Mucosa of stomach (tissue), 1 donor: ENCODE data around the gene TTN.

Experiments used
- H3K27me3 ChIP-seq: one replicate; pipeline ENCODE4 v1.7.0; 2013; ENCODE audit warnings: mild to moderate bottlenecking, low read length; ENCODE audit not compliant: control insufficient read depth, insufficient read depth
- H3K36me3 ChIP-seq: one replicate; pipeline ENCODE4 v1.7.0; 2013; ENCODE audit warnings: low read length; ENCODE audit not compliant: control insufficient read depth, insufficient read depth
- H3K4me1 ChIP-seq: one replicate; pipeline ENCODE4 v1.7.0; 2013; ENCODE audit warnings: mild to moderate bottlenecking, low read length; ENCODE audit not compliant: control insufficient read depth, insufficient read depth
- H3K4me3 ChIP-seq: one replicate; pipeline ENCODE4 v1.7.0; 2013; ENCODE audit warnings: low read length
- H3K9ac ChIP-seq: one replicate; pipeline ENCODE4 v1.7.0; 2013; ENCODE audit warnings: mild to moderate bottlenecking, low read length, moderate library complexity
- H3K9me3 ChIP-seq: one replicate; pipeline ENCODE4 v1.7.0; 2013; ENCODE audit warnings: mild to moderate bottlenecking, low read length, moderate library complexity; ENCODE audit not compliant: control insufficient read depth
- donor health status: Pancreatic carcinoma.

TTN gene

GRCh38 chr2:178478439-178479274 is 328.6 kb downstream of the TTN start, which contains the start of gene FKBP7:
TSS of gene FKBP7 (minus strand) at chr2:178478600. CDS start at chr2:178478499, 101 bp downstream.
- Histone ChIP-seq H3K4me3 (peak within 1 kb of the TSS; percentile 90), H3K36me3 (no peaks in the 10 kb centered on the region), H3K4me1 (peaks cover 32% of the 10 kb centered on the region), H3K9me3 (no peaks in the 10 kb centered on the region), H3K27me3 (no peaks in the 10 kb centered on the region), H3K9ac (peak within 1 kb of the TSS; percentile 84)

DNA sequence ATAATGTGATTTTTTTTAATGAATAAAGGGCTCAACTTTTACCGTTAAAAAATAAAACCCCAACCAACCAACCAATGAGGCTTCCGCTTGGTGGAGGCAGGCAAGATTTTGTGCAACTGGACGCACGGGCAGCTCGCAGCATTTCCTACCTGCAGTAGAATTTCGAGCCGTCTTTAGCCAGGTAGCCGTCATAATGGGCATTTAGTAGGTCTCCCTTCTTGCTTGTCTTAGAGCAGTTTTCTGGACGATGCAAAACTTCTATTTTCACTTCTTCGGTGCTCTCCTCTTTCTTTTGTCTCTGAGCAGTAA is 329.1 kb downstream of the TTN start:
- peak overlapping the region; percentile 84 for H3K9ac ChIP-seq

GRCh38 chr2:178477443-178478129 is 329.6 kb downstream of the TTN start:
- Histone ChIP-seq H3K4me1 (peaks cover 23% of the 10 kb centered on the region), H3K9ac (peak overlapping the region; percentile 84), H3K4me3 (peak overlapping the region; percentile 90), H3K9me3 (no peaks in the 10 kb centered on the region), H3K27me3 (no peaks in the 10 kb centered on the region), H3K36me3 (no peaks in the 10 kb centered on the region)

More for the DNA sequence above, 329.1 kb downstream of the TTN start:
- no peaks in the 10 kb centered on the region for H3K27me3 ChIP-seq
- no peaks in the 10 kb centered on the region for H3K9me3 ChIP-seq
- H3K4me3 ChIP-seq: peak overlapping the region; percentile 90
- peaks cover 27% of the 10 kb centered on the region for H3K4me1 ChIP-seq
- no peaks in the 10 kb centered on the region for H3K36me3 ChIP-seq

DNA sequence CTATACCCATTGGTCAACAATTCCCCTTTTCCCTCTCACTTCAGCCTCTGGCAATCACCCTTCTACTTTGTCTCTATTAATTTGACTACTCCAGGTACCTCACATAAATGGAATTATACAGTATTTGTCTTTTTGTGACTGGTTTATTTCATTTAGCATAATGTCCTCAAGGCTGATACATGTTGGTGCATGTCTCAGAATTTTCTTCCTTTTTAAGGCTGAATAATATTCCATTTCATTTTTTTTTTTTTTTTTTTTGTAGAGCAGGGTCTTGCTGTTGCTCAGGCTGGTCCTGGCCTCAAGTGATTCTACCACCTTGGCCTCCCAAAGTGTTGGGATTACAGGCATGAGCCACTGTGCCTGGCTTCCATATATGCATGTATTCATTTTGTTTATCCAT is 330.7 kb downstream of the TTN start:
- Histone ChIP-seq H3K4me3 (no peak overlapping the region), H3K9me3 (no peaks in the 10 kb centered on the region), H3K27me3 (no peaks in the 10 kb centered on the region), H3K36me3 (no peaks in the 10 kb centered on the region), H3K4me1 (peaks cover 13% of the 10 kb centered on the region), H3K9ac (no peak overlapping the region)
